NCI-H524 (cell line): Measurements from ENCODE around the gene GPR152.

ENCODE experiments used
- DNase-seq, 2 experiments: peaks; one replicate each; lab custom pipeline; 2025; lab: John Stamatoyannopoulos, UW

The GPR152 gene

GRCh38 chr11:67452141-67452952 lies at the start of gene GPR152:
Gene GPR152, minus strand, starts transcription at chr11:67452729. Its CDS starts 5 bp downstream, at chr11:67452724.
- no peak for DNase-seq

GRCh38 chr11:67501854-67502253 lies 49.3 kb upstream of the GPR152 start:
- DNase-seq, result no peak

GRCh38 chr11:67500831-67501715 lies 48.5 kb upstream of the GPR152 start:
- DNase-seq, result no peak

GRCh38 chr11:67500484-67500821 lies 47.9 kb upstream of the GPR152 start:
- no peak for DNase-seq

GRCh38 chr11:67499808-67500483 lies 47.4 kb upstream of the GPR152 start:
- DNase-seq, result no peak

- DNase-seq, result no peak
Observed at GRCh38 chr11:67498544-67498972, 46.0 kb upstream of the GPR152 start.

GRCh38 chr11:67497656-67498291 lies 45.2 kb upstream of the GPR152 start:
- DNase-seq, result no peak

- DNase-seq, result no peak
Observed at GRCh38 chr11:67496113-67496512, 43.6 kb upstream of the GPR152 start.

- no peak for DNase-seq
Observed at GRCh38 chr11:67495234-67496005, 42.9 kb upstream of the GPR152 start.

- no peak for DNase-seq
Observed at GRCh38 chr11:67494371-67495233, 42.1 kb upstream of the GPR152 start.

- DNase-seq, result no peak
Observed at GRCh38 chr11:67493548-67494370, 41.2 kb upstream of the GPR152 start.

GRCh38 chr11:67492801-67493547 lies 40.4 kb upstream of the GPR152 start:
- DNase-seq, result no peak

GRCh38 chr11:67492069-67492727 lies 39.7 kb upstream of the GPR152 start:
- DNase-seq, result no peak

GRCh38 chr11:67491276-67492068 lies 38.9 kb upstream of the GPR152 start:
- no peak for DNase-seq

- DNase-seq, result no peak
Observed at GRCh38 chr11:67490727-67491065, 38.2 kb upstream of the GPR152 start.

- DNase-seq, result no peak
Observed at GRCh38 chr11:67489885-67490726, 37.6 kb upstream of the GPR152 start.
